CD14-positive monocyte (primary cell): ENCODE measurements around the gene INPP5F. TPM values are rescaled to one million over a fixed set of nuclear protein-coding genes. Genes with fewer than 3 reads are reported as not detected.

ENCODE experiments used
- DNase-seq, 3 donors: peaks; one replicate each; pipeline ENCODE4 v3.0.0-alpha.2; 2011 to 2022
- H2AFZ ChIP-seq: 2 replicates; pipeline ENCODE4 v1.6.0; 2012; ENCODE audit warnings: mild to moderate bottlenecking, low read depth, low read length, inconsistent platforms; ENCODE audit not compliant: insufficient read depth, poor library complexity, severe bottlenecking
- H3K27ac ChIP-seq, 2 donors: 1 replicate in 1 of 2; 2 replicates in 1 of 2; pipeline ENCODE4 v1.5.1; 2012 to 2013; ENCODE audit warnings: low read length in 2 of 2, control low read depth in 1 of 2, inconsistent platforms in 1 of 2, low read depth in 1 of 2, mild to moderate bottlenecking in 1 of 2
- H3K27me3 ChIP-seq, 2 donors: one replicate each; pipeline versions ENCODE4 v1.6.0 to v1.6.1; 2011 to 2013; ENCODE audit warnings: low read length in 2 of 2; ENCODE audit not compliant: control insufficient read depth in 2 of 2, insufficient read depth in 2 of 2
- H3K36me3 ChIP-seq, 2 donors: replicated peaks in 1 of 2; 1 replicate in 1 of 2; 2 replicates in 1 of 2; pipeline versions ENCODE4 v1.5.1 to v1.6.1; 2012 to 2013; ENCODE audit warnings: low read length in 2 of 2, control low read depth in 1 of 2, inconsistent platforms in 1 of 2, mild to moderate bottlenecking in 1 of 2; ENCODE audit not compliant: insufficient read depth in 2 of 2, control insufficient read depth in 1 of 2
- H3K4me1 ChIP-seq, 2 donors: 1 replicate in 1 of 2; 2 replicates in 1 of 2; pipeline versions ENCODE4 v1.5.1 to v1.6.1; 2012 to 2013; ENCODE audit warnings: low read length in 2 of 2, control low read depth in 1 of 2, inconsistent platforms in 1 of 2, mild to moderate bottlenecking in 1 of 2, moderate library complexity in 1 of 2; ENCODE audit not compliant: insufficient read depth in 2 of 2, control insufficient read depth in 1 of 2
- H3K4me2 ChIP-seq: replicated peaks from 2 replicates; pipeline ENCODE3; 2012; ENCODE audit warnings: low read length, moderate library complexity, mild to moderate bottlenecking; ENCODE audit not compliant: poor library complexity, severe bottlenecking; ENCODE audit errors: extremely low read depth
- H3K4me3 ChIP-seq, 3 experiments: fragments of 200-600 bp in 1 of 3; sonication (generic) in 1 of 3; replicated peaks in 1 of 3; 1 replicate in 2 of 3; 2 replicates in 1 of 3; pipeline ENCODE4 v1.5.1; 2011 to 2013; ENCODE audit warnings: low read length in 3 of 3, mild to moderate bottlenecking in 3 of 3, control low read depth in 2 of 3, low read depth in 2 of 3, inconsistent platforms in 1 of 3, moderate library complexity in 1 of 3
- H3K79me2 ChIP-seq: 2 replicates; pipeline ENCODE4 v1.6.0; 2012; ENCODE audit warnings: mild to moderate bottlenecking, control low read depth, inconsistent platforms, low read length, moderate library complexity; ENCODE audit not compliant: insufficient read depth
- H3K9ac ChIP-seq: 2 replicates; pipeline ENCODE4 v1.6.0; 2017; ENCODE audit warnings: low read length, mild to moderate bottlenecking; ENCODE audit not compliant: insufficient read depth, poor library complexity, severe bottlenecking
- H3K9me3 ChIP-seq, 2 donors: replicated peaks in 1 of 2; 1 replicate in 1 of 2; 2 replicates in 1 of 2; pipeline versions ENCODE4 v1.5.1 to v1.6.1; 2012 to 2013; ENCODE audit warnings: low read length in 2 of 2, control low read depth in 1 of 2; ENCODE audit not compliant: control insufficient read depth in 1 of 2, insufficient read depth in 1 of 2
- H4K20me1 ChIP-seq: 2 replicates; pipeline ENCODE4 v1.6.0; 2012; ENCODE audit warnings: mild to moderate bottlenecking, low read length, control low read depth, moderate library complexity; ENCODE audit not compliant: insufficient read depth
- H3K27ac Mint-ChIP-seq, 7 donors: one replicate each; pipeline ENCODE4 v1.8.0; 2020; ENCODE audit warnings: mild to moderate bottlenecking in 7 of 7, mixed read lengths in 7 of 7, moderate library complexity in 6 of 7, inconsistent platforms in 2 of 7
- H3K27me3 Mint-ChIP-seq, 3 donors: one replicate each; pipeline ENCODE4 v1.8.0; 2021 to 2022; ENCODE audit warnings: low read depth in 3 of 3, mild to moderate bottlenecking in 3 of 3, mixed read lengths in 3 of 3, moderate library complexity in 3 of 3, inconsistent platforms in 1 of 3
- H3K36me3 Mint-ChIP-seq, 2 donors: one replicate each; pipeline ENCODE4 v1.8.0; 2020; ENCODE audit warnings: mixed read lengths in 2 of 2, inconsistent platforms in 1 of 2, mild to moderate bottlenecking in 1 of 2
- H3K4me1 Mint-ChIP-seq: one replicate; pipeline ENCODE4 v1.8.0; 2020; ENCODE audit warnings: mild to moderate bottlenecking, mixed read lengths
- H3K4me3 Mint-ChIP-seq, 2 donors: one replicate each; pipeline ENCODE4 v1.8.0; 2020; ENCODE audit warnings: mild to moderate bottlenecking in 2 of 2, mixed read lengths in 2 of 2, moderate library complexity in 1 of 2
- H3K9me3 Mint-ChIP-seq, 7 donors: one replicate each; pipeline ENCODE4 v1.8.0; 2020 to 2022; ENCODE audit warnings: mixed read lengths in 7 of 7, mild to moderate bottlenecking in 6 of 7, moderate library complexity in 6 of 7, inconsistent platforms in 2 of 7
- WGBS: methylation state at CpG from one replicate; pipeline ENCODE4 v1.1.5; 2013; ENCODE audit warnings: missing lambda C conversion rate; ENCODE audit not compliant: insufficient coverage; 5-methylcytosine and 5-hydroxymethylcytosine counted together
- intact Hi-C, 2 donors: fragments of 100-400 bp; cut with micrococcal nuclease; formaldehyde crosslinking; loops; one replicate each; pipeline versions ENCODE4 v1.15.0 to v1.15.1; 2023
- polyA plus RNA-seq, 3 donors: library from polyadenylated mRNA; depleted of rRNA in 1 of 3; unstranded in 2 of 3; stranded (reverse) in 1 of 3; fragments of 300-500 nt in 2 of 3; fragments of >200 nt in 1 of 3; fragmentation: Illumina TruSeq in 2 of 3; gene quantifications; 1 replicate in 2 of 3; 2 replicates in 1 of 3; pipeline ENCODE4 v1.2.3, GENCODE V29; 2012 to 2021
- TF ChIP-seq, protein P1 (sequence below): fragments of 200-600 bp; IDR thresholded peaks from one replicate; pipeline ENCODE4 v1.8.0; 2022; ENCODE audit warnings: antibody characterized with exemption, mild to moderate bottlenecking

The INPP5F gene
- polyA plus RNA-seq, 3 donors: 5.1 to 6.9 (median 5.4) TPM

DNA sequence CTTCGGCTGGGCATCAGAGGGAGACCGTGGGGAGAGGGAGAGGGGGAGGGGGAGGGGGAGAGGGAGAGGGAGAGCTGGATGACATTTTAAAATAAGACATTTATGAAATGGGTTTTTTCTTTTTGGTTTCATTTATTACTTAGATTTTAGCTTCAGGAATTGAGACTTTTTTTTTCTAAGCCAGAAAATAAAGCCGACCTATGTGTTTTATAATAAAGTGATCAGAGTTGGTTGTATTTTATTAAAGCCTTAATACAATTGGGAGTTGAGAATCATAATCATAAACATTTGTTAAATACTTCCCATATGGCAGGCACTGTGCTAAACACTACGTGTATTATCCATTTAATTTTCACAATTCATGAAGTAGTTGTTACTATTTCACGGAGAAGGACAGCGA lies 70.2 kb downstream of the INPP5F start:
- Mint-ChIP-seq H3K9me3 (no peaks in the 10 kb centered on the region), H3K4me1 (no peaks in the 10 kb centered on the region), H3K36me3 (peaks cover 32 to 34% of the 10 kb centered on the region in 2 donors), H3K27me3 (peaks cover 0 to 1% (median 0%) of the 10 kb centered on the region in 3 donors), H3K4me3 (no peak overlapping the region), H3K27ac (no peak overlapping the region)
- WGBS: no CpG with 5 or more reads among the region's 6 CpGs
- no peak overlapping the region for H3K27ac ChIP-seq
- no peaks in the 10 kb centered on the region for H3K79me2 ChIP-seq
- H3K4me1 ChIP-seq: no peaks in the 10 kb centered on the region
- no peak overlapping the region for H3K4me3 ChIP-seq
- no peak overlapping the region for H2AFZ ChIP-seq
- H3K9me3 ChIP-seq: no peaks in the 10 kb centered on the region
- H3K27me3 ChIP-seq: no peaks in the 10 kb centered on the region
- H4K20me1 ChIP-seq: no peaks in the 10 kb centered on the region
- intact Hi-C loops: no loop called here
- H3K36me3 ChIP-seq: peaks cover 3 to 43% of the 10 kb centered on the region in 2 donors
- H3K4me2 ChIP-seq: no peak overlapping the region
- TF ChIP-seq, protein P1, sequence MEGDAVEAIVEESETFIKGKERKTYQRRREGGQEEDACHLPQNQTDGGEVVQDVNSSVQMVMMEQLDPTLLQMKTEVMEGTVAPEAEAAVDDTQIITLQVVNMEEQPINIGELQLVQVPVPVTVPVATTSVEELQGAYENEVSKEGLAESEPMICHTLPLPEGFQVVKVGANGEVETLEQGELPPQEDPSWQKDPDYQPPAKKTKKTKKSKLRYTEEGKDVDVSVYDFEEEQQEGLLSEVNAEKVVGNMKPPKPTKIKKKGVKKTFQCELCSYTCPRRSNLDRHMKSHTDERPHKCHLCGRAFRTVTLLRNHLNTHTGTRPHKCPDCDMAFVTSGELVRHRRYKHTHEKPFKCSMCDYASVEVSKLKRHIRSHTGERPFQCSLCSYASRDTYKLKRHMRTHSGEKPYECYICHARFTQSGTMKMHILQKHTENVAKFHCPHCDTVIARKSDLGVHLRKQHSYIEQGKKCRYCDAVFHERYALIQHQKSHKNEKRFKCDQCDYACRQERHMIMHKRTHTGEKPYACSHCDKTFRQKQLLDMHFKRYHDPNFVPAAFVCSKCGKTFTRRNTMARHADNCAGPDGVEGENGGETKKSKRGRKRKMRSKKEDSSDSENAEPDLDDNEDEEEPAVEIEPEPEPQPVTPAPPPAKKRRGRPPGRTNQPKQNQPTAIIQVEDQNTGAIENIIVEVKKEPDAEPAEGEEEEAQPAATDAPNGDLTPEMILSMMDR: no peak
- H3K9ac ChIP-seq: no peak overlapping the region
- DNase-seq: no peak

DNA sequence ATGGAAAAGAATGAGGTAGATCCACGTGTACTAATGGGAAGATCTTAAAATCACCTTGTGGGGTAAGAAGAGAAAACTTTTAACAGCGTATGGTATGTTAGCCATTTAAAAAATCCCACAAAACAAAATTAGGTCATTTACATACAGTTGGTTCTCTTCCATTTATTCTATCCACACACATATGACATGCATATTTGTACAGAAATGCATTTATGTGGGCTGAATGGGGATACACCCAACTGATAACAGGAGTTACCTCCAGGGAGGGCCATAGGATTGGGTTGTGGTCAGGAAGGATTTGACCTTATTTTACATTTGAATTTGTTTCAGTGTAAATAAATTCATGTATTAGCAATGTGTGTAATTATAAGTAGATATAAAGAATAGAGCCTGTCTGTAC lies 75.3 kb downstream of the INPP5F start:
- Histone ChIP-seq H3K4me2 (no peak overlapping the region), H3K9me3 (no peaks in the 10 kb centered on the region), H3K79me2 (no peaks in the 10 kb centered on the region), H3K27me3 (no peaks in the 10 kb centered on the region), H4K20me1 (no peaks in the 10 kb centered on the region), H3K4me1 (no peaks in the 10 kb centered on the region), H3K9ac (no peak overlapping the region), H3K27ac (no peak overlapping the region), H3K4me3 (no peak overlapping the region), H3K36me3 (peaks cover 3 to 46% of the 10 kb centered on the region in 2 donors), H2AFZ (no peak overlapping the region)
- Mint-ChIP-seq H3K27ac (no peak overlapping the region), H3K9me3 (no peaks in the 10 kb centered on the region), H3K4me3 (no peak overlapping the region), H3K27me3 (peaks cover 0 to 1% (median 0%) of the 10 kb centered on the region in 3 donors), H3K4me1 (no peaks in the 10 kb centered on the region), H3K36me3 (peaks cover 39 to 40% of the 10 kb centered on the region in 2 donors)
- TF ChIP-seq, protein P1: no peak
- no CpG with 5 or more reads among the region's 2 CpGs for WGBS
- intact Hi-C loops: no loop called here
- no peak for DNase-seq
